Fibroblast of mammary gland (primary cell): ENCODE data around the gene ARHGAP27.
"Not testable (repeated sequence)": the region's sequence is repeated elsewhere in the genome, so short reads cannot be mapped to it uniquely, and the experiment has no call there.

Experiments
- DNase-seq: peaks from one replicate; pipeline ENCODE4 v3.0.0-alpha.2; 2010; ENCODE audit warnings: low read depth
- H3K4me3 ChIP-seq: 2 replicates; pipeline ENCODE4 v1.5.1; 2011; ENCODE audit warnings: low read depth, mild to moderate bottlenecking, low read length, moderate library complexity; ENCODE audit not compliant: control insufficient read depth
- CTCF ChIP-seq: conservative IDR thresholded peaks from 2 replicates; pipeline ENCODE4 v1.5.1; 2011; ENCODE audit warnings: low read depth, low read length, inconsistent platforms; ENCODE audit not compliant: control insufficient read depth, insufficient read depth

ARHGAP27 gene

GRCh38 chr17:45441526-45442310 lies 9.0 kb upstream of the ARHGAP27 start:
- DNase-seq = no peak

GRCh38 chr17:45440839-45441515 lies 8.3 kb upstream of the ARHGAP27 start:
- not testable (repeated sequence) for DNase-seq, H3K4me3 ChIP-seq

More at GRCh38 chr17:45441526-45442310, 9.0 kb upstream of the ARHGAP27 start:
- no peak overlapping the region for H3K4me3 ChIP-seq
- no peak for TF ChIP-seq CTCF

DNA sequence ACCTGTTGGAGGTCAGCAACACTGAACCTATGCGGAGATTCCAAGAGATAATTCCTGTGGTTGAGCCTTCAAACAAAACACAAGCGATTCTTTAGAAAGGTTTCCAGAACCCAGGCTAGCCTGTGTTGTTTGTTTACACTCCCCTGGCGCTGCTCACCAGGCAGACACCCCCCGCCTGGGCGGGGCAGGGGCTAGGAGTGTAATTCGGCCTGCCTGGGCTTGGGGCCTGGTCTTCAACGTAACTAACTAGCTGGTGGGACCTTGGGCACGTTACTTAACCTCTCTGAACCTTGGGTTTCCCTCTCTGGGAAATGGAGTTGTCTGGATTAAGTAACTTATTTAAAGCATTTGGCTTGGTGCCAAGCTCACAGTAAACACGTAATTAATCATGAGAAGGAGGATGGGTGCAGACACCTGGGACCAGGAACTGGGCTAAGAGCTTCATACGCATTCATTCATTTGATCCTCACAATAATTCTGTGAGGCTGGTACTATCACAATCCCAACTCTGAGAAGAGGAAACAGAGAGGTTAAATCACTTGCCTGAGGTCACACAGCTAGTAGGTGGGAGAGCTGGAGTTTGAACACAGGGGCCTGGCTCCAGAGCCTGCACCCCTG lies 7.6 kb upstream of the ARHGAP27 start:
- TF ChIP-seq CTCF = no peak
- no peak overlapping the region for H3K4me3 ChIP-seq
- DNase-seq = peak; percentile 19

DNA sequence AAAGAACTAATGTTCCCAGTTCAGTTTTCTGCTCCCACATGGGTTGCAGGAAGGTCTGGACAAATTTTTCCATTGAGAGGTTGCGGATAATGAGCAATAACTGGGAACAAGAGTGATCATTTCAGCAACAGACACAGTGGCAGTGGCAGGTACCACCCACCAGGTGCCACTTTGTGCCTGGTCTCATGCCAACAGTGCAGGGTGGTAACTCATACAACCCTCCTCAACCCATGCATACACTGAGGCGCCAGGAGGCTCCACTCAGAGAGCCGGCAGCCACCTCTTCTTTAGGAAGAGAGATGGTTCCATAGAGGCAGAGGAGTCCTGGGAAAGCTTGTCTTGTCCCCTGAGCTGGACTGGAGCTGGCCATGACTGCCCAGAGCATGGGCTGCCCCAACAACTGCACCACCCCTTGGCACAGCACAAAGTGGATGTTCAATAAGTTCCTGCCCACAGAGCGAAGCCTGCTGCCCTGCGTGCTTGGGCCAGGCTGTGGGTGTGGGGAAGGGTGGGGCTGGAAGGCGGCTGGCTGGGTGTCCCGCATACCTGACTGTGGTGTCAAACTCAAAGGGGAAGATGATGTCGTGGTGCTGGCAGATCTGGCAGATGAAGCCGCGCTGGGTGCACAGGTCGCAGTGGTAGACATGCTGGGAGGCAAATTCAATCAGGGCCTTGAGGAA lies 6.4 kb upstream of the ARHGAP27 start:
- H3K4me3 ChIP-seq = no peak overlapping the region
- TF ChIP-seq CTCF = no peak
- no peak for DNase-seq

GRCh38 chr17:45437465-45438283 lies 5.0 kb upstream of the ARHGAP27 start:
- TF ChIP-seq CTCF = no peak
- no peak overlapping the region for H3K4me3 ChIP-seq
- no peak for DNase-seq

DNA sequence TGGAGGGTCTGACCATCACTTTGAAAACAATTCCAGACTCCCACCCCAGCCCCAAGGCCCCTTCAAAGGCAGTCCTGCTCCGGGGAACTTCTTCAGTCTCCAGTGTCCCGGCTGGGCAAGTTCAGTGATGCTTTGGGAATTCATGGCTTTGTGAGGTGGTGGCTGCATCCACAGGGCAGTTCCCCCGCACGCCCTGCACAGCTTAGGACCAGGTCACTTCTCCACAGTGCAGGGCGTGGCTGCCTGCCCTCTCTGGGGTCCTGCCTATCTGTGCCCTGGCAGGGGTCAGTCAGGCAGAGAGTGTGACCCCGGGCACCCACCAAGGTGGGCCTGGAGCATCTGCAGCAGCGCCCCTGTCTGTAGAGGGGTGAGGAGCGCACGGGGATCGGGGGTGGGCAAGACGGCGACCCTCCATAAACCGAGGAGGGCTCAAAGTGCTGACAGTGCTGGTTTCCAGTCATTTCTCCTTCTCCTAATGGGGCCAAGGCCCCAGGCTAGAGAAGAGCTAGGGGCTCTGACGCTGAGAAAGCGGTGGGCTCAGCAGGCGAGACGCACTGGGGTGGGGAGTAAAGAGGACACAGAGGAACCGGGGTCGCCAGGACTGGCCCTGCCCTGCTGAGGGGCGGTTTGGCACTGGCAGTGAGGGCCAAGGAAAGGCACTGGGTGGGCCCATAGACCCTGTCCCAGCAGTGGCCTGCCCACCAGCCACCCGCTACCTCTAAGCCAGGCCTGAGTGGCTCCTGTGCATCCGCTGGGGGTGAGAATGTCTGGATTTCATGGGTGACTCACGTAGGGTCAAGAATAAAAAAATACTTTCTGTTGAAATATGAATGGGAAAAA lies 4.2 kb upstream of the ARHGAP27 start:
- no peak overlapping the region for H3K4me3 ChIP-seq
- no peak for TF ChIP-seq CTCF
- no peak for DNase-seq
